Neural progenitor cell (in vitro differentiated cells): ENCODE data around the gene NFIX.

Experiments used
- CTCF ChIP-seq: fragments of 200-600 bp; sonication (generic); IDR thresholded peaks from 2 replicates; pipeline ENCODE4 v1.5.1; 2017; ENCODE audit warnings: antibody characterized with exemption, mild to moderate bottlenecking
- EZH2 ChIP-seq: fragments of 200-600 bp; sonication (generic); IDR thresholded peaks from 2 replicates; pipeline ENCODE4 v1.6.1; 2017; ENCODE audit warnings: antibody characterized with exemption, mild to moderate bottlenecking, moderate library complexity

- TF ChIP-seq EZH2 = no peak
- TF ChIP-seq CTCF = no peak
Observed at GRCh38 chr19:12953799-12954611, 41.3 kb upstream of the NFIX start.
